Nephron progenitor cell (in vitro differentiated cells): Measurements from ENCODE around the gene PAAF1.
A peak's percentile ranks its signal among the peaks of the same experiment; 100 is the strongest.

ENCODE experiments used
- DNase-seq: peaks from one replicate; pipeline ENCODE4 v3.0.0; 2021
- H3K27ac Mint-ChIP-seq: 2 replicates; pipeline ENCODE4 v1.8.0; 2021; ENCODE audit warnings: mild to moderate bottlenecking, moderate library complexity, mixed read lengths
- H3K27me3 Mint-ChIP-seq: 2 replicates; pipeline ENCODE4 v1.8.0; 2021; ENCODE audit warnings: mild to moderate bottlenecking, low read depth, mixed read lengths; ENCODE audit not compliant: poor library complexity
- H3K36me3 Mint-ChIP-seq: 2 replicates; pipeline ENCODE4 v1.8.0; 2021; ENCODE audit warnings: low read depth, mixed read lengths
- H3K4me1 Mint-ChIP-seq: 2 replicates; pipeline ENCODE4 v1.8.0; 2021; ENCODE audit warnings: mixed read lengths
- H3K4me3 Mint-ChIP-seq: 2 replicates; pipeline ENCODE4 v1.8.0; 2021; ENCODE audit warnings: mild to moderate bottlenecking, moderate library complexity, mixed read lengths
- H3K9me3 Mint-ChIP-seq: 2 replicates; pipeline ENCODE4 v1.8.0; 2021; ENCODE audit warnings: mild to moderate bottlenecking, moderate library complexity, mixed read lengths
- CTCF ChIP-seq: fragments of 200-600 bp; sonication (generic); IDR thresholded peaks from 2 replicates; pipeline ENCODE4 v1.5.0; 2021; ENCODE audit warnings: antibody characterized with exemption

PAAF1 gene

DNA sequence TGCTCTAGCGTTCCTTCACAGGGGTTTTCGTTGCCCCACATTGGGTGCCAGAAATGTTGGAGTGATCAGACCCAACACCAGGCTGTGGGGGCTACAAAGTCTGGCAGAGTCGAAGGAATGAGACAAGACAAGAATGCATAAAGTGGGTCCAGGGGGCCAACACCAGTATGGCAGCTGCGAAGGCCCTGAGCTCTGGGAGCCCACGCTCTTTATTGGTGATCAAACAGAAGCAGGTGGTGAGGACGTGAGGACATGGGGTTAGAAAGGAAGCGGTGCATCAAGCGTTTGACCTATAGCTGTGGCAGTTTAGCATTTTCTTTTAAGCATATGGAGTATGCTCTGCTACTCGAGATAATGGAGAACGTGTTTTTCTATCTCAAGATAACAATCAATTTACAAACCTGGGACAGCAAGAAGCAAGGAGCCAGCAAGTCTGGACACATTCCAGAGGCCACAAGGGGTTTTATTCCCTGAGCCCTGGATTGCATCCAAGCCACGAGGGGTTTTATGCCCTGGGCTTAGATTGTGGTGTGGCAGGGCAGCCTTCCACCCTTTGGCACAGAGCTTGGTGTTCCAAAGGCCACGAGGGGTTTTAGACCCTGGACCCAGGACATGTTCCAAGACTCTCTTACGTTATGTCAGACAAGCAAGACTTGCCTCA, 70.1 kb downstream of the PAAF1 start:
- Mint-ChIP-seq H3K4me1 (peaks cover 19% of the 10 kb centered on the region), H3K27me3 (peaks cover 6% of the 10 kb centered on the region), H3K36me3 (peaks cover 22% of the 10 kb centered on the region), H3K4me3 (no peak overlapping the region), H3K9me3 (peaks cover 24% of the 10 kb centered on the region), H3K27ac (no peak overlapping the region)
- no peak for DNase-seq
- no peak for TF ChIP-seq CTCF

- Mint-ChIP-seq H3K9me3 (peaks cover 15% of the 10 kb centered on the region), H3K4me1 (peaks cover 36% of the 10 kb centered on the region), H3K27ac (peak overlapping the region; percentile 33), H3K27me3 (peaks cover 6% of the 10 kb centered on the region), H3K36me3 (peaks cover 17% of the 10 kb centered on the region), H3K4me3 (no peak overlapping the region)
- no peak for DNase-seq
- no peak for TF ChIP-seq CTCF
These were observed 72.4 kb downstream of the PAAF1 start for GRCh38 chr11:73949246-73949645.

DNA sequence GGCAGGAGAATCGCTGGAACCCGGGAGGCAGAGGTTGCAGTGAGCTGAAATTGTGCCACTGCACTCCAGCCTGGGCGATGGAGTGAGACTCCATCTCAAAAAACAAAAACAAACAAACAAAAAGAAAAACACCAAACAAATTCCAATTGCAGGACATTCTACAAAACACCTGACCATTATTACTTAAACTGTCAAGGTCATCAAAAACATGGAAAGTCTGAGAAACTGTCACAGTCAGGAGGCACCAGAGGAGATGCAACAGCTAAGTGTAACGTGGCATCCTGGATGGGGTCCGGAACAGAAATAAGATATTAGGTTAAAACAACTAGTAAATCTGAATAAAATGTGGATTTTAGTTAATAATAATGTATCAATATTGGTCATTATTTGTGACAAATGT, 73.1 kb downstream of the PAAF1 start:
- Mint-ChIP-seq H3K4me1 (peaks cover 36% of the 10 kb centered on the region), H3K27me3 (peaks cover 8% of the 10 kb centered on the region), H3K4me3 (no peak overlapping the region), H3K27ac (no peak overlapping the region), H3K36me3 (peaks cover 15% of the 10 kb centered on the region), H3K9me3 (peaks cover 13% of the 10 kb centered on the region)
- DNase-seq: no peak
- no peak for TF ChIP-seq CTCF

GRCh38 chr11:73950869-73951710, 74.3 kb downstream of the PAAF1 start, which contains the start of gene DNAJB13:
Gene DNAJB13, plus strand, starts transcription at chr11:73951026. Its CDS starts 44 bp downstream, at chr11:73951070.
- H3K4me3 Mint-ChIP-seq: no peak within 1 kb of the TSS
- peaks cover 10% of the 10 kb centered on the region for H3K9me3 Mint-ChIP-seq
- DNase-seq: peak; percentile 68
- TF ChIP-seq CTCF: no peak
- peaks cover 10% of the 10 kb centered on the region for H3K27me3 Mint-ChIP-seq
- H3K27ac Mint-ChIP-seq: peak within 1 kb of the TSS; percentile 49
- H3K4me1 Mint-ChIP-seq: peaks cover 40% of the 10 kb centered on the region
- peaks cover 15% of the 10 kb centered on the region for H3K36me3 Mint-ChIP-seq

DNA sequence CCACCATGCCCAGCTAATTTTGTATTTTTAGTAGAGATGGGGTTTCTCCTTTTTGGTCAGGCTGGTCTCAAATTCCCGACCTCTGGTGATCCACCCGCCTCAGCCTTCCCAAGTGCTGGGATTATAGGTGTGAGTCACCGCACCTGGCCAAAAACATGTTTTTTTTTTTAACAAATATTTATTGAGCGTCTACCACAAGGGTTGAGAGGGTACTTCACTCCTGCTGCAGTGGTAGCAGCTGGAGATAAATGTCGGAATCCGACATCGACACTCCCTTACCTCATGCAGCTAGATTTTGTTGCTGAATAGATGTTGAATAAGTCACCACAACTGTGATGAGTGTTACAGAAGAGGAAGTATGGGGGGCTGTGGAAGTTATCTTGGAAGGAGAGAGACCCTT, 75.0 kb downstream of the PAAF1 start:
- Mint-ChIP-seq H3K4me1 (peaks cover 47% of the 10 kb centered on the region), H3K36me3 (peaks cover 8% of the 10 kb centered on the region), H3K27me3 (peaks cover 12% of the 10 kb centered on the region), H3K27ac (peak overlapping the region; percentile 49), H3K4me3 (no peak overlapping the region), H3K9me3 (peaks cover 7% of the 10 kb centered on the region)
- TF ChIP-seq CTCF: no peak
- DNase-seq: no peak
